Immature natural killer cell (primary cell): ENCODE data around the gene TPX2. TPM values are rescaled to one million over a fixed set of nuclear protein-coding genes. Genes with fewer than 3 reads are reported as not detected.

Experiments used
- DNase-seq, 3 donors: peaks; one replicate each; pipeline ENCODE4 v3.0.0; 2022; ENCODE audit warnings: mixed read lengths in 1 of 3
- H3K27ac Mint-ChIP-seq, 6 donors: one replicate each; pipeline ENCODE4 v1.8.0; 2020; ENCODE audit warnings: mixed read lengths in 6 of 6, mild to moderate bottlenecking in 5 of 6, inconsistent platforms in 4 of 6, moderate library complexity in 3 of 6
- H3K27me3 Mint-ChIP-seq, 3 donors: one replicate each; pipeline ENCODE4 v1.8.0; 2020 to 2021; ENCODE audit warnings: low read depth in 3 of 3, mild to moderate bottlenecking in 3 of 3, mixed read lengths in 3 of 3, moderate library complexity in 3 of 3, inconsistent platforms in 1 of 3
- H3K36me3 Mint-ChIP-seq, 3 donors: one replicate each; pipeline ENCODE4 v1.8.0; 2020; ENCODE audit warnings: mixed read lengths in 3 of 3, inconsistent platforms in 2 of 3, mild to moderate bottlenecking in 2 of 3
- H3K4me1 Mint-ChIP-seq, 2 donors: one replicate each; pipeline ENCODE4 v1.8.0; 2020; ENCODE audit warnings: inconsistent platforms in 2 of 2, mild to moderate bottlenecking in 2 of 2, mixed read lengths in 2 of 2, moderate library complexity in 1 of 2
- H3K4me3 Mint-ChIP-seq, 5 donors: one replicate each; pipeline ENCODE4 v1.8.0; 2020; ENCODE audit warnings: mild to moderate bottlenecking in 5 of 5, mixed read lengths in 5 of 5, inconsistent platforms in 3 of 5, moderate library complexity in 3 of 5
- H3K9me3 Mint-ChIP-seq, 6 donors: one replicate each; pipeline ENCODE4 v1.8.0; 2020; ENCODE audit warnings: mild to moderate bottlenecking in 6 of 6, mixed read lengths in 6 of 6, inconsistent platforms in 4 of 6, moderate library complexity in 3 of 6
- polyA plus RNA-seq, 3 donors: library from polyadenylated mRNA; unstranded; fragments of 300-500 nt; fragmentation: Illumina TruSeq; gene quantifications; one replicate each; pipeline ENCODE4 v1.2.3, GENCODE V29; 2021

The TPX2 gene
- polyA plus RNA-seq, 3 donors from 2014 or later, result 1.2 to 3.0 (median 1.8) TPM

DNA sequence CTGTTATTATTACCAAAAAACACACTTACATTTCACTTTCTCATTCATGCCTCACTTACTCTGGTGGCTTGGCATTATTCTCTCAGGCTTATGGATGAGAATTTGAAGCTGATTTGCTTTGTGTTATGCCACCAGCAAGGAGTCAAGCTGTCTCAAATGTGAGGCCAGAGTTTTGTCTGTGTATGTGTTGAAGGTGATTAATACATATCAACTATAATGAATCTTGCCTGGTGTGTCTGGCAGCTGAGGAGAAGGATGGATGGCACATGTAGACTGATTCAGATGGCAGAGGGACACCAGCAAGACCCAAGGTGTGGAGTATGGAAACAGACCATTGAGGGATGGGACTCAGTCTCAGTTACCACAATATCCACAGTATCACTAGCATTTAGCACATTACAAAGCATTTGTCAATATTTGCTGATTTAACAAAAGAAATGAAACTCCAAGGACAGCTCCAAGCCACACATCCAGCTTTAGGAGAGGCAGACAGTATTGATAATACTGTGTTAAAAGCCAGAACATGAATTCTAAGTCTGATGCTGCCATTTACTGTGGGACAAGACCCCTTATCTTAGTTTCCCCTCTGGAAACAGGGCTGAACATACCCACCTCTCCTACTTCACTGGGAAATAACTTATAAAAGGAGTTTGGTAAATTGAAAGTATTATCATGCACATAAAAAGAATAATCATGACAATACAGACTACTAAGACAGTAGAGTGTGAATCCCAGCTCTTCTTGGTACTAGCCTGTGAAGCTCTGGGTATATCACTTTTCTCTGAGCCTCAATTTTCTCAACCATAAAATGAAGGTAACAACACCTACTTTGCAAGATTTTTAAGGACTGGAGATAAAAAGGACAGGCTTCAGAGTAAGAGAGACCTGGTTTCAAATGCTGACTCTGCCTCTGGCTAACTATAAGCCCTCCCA, 27.6 kb upstream of the TPX2 start:
- Mint-ChIP-seq H3K9me3 (no peaks in the 10 kb centered on the region), H3K4me3 (peak overlapping the region; percentile 4 to 68 (median 48)), H3K27ac (peak overlapping the region; percentile 83 to 95 (median 91)), H3K4me1 (peaks cover 93 to 99% of the 10 kb centered on the region in 2 donors), H3K27me3 (peaks cover 0 to 2% (median 0%) of the 10 kb centered on the region in 3 donors), H3K36me3 (peaks cover 23 to 30% (median 26%) of the 10 kb centered on the region in 3 donors)
- no peak for DNase-seq

GRCh38 chr20:31712112-31712553, 27.0 kb upstream of the TPX2 start:
- Mint-ChIP-seq H3K36me3 (peaks cover 17 to 34% (median 24%) of the 10 kb centered on the region in 3 donors), H3K27ac (peak overlapping the region; percentile 83 to 95 (median 91)), H3K4me1 (peaks cover 93 to 99% of the 10 kb centered on the region in 2 donors), H3K9me3 (no peaks in the 10 kb centered on the region), H3K4me3 (peak overlapping the region in 4 of 5 donors; percentile 7 to 53 (median 20)), H3K27me3 (peaks cover 0 to 2% (median 0%) of the 10 kb centered on the region in 3 donors)
- no peak for DNase-seq

DNA sequence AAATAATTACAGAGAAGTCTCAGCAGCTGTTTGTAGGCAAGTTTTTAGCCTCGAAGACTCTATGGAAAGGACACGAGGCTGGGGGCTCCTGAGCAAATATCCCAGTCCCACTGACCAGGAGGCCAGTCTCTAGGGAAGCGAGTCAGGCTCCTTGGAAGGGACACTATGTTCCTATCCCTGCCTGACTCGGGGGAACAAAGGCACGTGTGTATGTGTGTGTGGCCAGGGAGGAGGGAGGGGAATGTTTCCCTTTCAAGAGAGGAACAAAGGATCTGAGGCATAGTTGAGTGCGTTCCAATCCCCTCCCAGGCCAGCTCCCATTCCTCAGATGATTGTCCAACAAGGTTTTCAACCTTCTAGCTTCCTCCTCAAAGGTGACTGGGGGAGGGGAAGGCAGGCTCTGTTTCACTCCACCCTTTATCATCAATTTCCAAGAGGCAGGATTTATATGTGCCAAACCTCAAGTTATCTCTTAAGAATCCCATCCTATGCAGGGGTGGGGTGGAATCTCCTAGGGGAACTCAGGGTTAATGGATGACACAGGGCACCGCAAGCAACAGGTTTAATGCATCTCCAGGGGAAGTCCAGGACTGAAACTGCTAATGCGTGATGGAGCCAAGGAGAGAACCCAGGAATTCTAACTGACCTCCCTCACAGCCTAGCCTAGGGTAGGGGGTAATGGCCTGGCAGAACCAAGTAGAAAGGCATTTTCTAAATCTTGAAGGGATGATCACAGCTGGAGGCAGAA, 26.4 kb upstream of the TPX2 start:
- H3K27me3 Mint-ChIP-seq, result peaks cover 0 to 2% (median 0%) of the 10 kb centered on the region in 3 donors
- H3K4me1 Mint-ChIP-seq, result peaks cover 94 to 99% of the 10 kb centered on the region in 2 donors
- peak overlapping the region; percentile 63 to 95 (median 90) for H3K27ac Mint-ChIP-seq
- H3K9me3 Mint-ChIP-seq, result no peaks in the 10 kb centered on the region
- peak overlapping the region; percentile 8 to 70 (median 50) for H3K4me3 Mint-ChIP-seq
- no peak for DNase-seq
- peaks cover 17 to 36% (median 25%) of the 10 kb centered on the region in 3 donors for H3K36me3 Mint-ChIP-seq

DNA sequence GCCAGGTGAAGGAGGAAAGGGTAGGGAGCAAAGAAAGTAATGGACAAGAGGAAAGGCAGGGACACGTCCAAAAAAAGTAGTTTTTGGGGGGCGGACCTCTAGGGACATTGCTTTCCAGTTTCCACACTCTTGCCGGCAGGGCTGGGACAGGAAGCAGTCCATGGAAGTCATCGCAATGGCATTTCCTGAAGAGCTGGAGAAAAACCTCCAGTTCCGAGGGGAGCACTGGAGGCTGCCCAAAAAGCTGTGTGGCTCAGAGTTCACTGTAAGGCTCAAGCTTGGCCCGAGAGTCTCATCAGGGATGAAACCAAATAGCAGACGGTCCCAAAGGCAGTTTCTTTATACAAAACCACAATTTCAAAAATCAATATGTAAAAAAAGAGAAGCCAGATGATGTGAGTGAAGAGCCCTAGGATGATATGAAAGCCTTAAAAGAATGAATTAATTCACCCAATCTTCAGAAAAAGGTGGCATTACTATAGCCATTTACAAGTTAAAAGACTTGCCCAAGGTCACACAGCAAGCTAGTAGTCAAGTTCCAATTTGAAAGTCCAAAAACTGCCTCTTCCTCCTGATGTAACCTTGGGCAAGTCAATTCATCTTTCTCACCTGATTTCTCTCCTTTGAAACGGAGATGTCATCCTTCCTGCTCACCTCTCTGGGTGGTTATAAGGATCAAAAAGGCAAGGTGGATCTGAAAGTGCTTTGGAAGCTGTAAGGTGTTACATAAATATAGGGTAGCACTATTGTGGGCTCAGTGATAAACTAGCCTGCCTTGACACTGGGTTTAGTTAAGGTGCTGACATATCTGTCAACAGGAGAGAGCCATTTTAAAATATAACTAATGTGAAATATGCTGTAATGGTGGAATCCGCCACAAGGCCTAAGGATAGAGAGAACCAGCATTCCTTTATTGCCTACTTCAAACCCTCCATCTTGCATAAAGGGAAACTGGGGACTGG, 25.5 kb upstream of the TPX2 start:
- H3K36me3 Mint-ChIP-seq, result peaks cover 17 to 37% (median 28%) of the 10 kb centered on the region in 3 donors

GRCh38 chr20:31715766-31716165, 23.3 kb upstream of the TPX2 start:
- no peaks in the 10 kb centered on the region for H3K9me3 Mint-ChIP-seq
- peaks cover 97 to 100% of the 10 kb centered on the region in 2 donors for H3K4me1 Mint-ChIP-seq
- H3K27ac Mint-ChIP-seq, result peak overlapping the region; percentile 73 to 95 (median 90)
- H3K27me3 Mint-ChIP-seq, result peaks cover 0 to 2% (median 0%) of the 10 kb centered on the region in 3 donors
- H3K36me3 Mint-ChIP-seq, result peaks cover 21 to 34% (median 32%) of the 10 kb centered on the region in 3 donors
- no peak for DNase-seq
- H3K4me3 Mint-ChIP-seq, result peak overlapping the region; percentile 80 to 85 (median 84)

More for the DNA sequence above, 25.5 kb upstream of the TPX2 start:
- Mint-ChIP-seq H3K27me3 (peaks cover 0 to 2% (median 0%) of the 10 kb centered on the region in 3 donors), H3K4me3 (peak overlapping the region; percentile 4 to 70 (median 50)), H3K4me1 (peaks cover 93 to 99% of the 10 kb centered on the region in 2 donors), H3K27ac (peak overlapping the region; percentile 63 to 95 (median 90)), H3K9me3 (no peaks in the 10 kb centered on the region)
- no peak for DNase-seq

GRCh38 chr20:31716351-31716750, 22.7 kb upstream of the TPX2 start:
- no peak for DNase-seq
- H3K4me1 Mint-ChIP-seq, result peaks cover 97 to 100% of the 10 kb centered on the region in 2 donors
- peaks cover 21 to 38% (median 37%) of the 10 kb centered on the region in 3 donors for H3K36me3 Mint-ChIP-seq
- peak overlapping the region; percentile 86 to 95 (median 90) for H3K27ac Mint-ChIP-seq
- H3K4me3 Mint-ChIP-seq, result peak overlapping the region; percentile 80 to 85 (median 84)
- H3K27me3 Mint-ChIP-seq, result peaks cover 0 to 2% (median 0%) of the 10 kb centered on the region in 3 donors
- H3K9me3 Mint-ChIP-seq, result no peaks in the 10 kb centered on the region

DNA sequence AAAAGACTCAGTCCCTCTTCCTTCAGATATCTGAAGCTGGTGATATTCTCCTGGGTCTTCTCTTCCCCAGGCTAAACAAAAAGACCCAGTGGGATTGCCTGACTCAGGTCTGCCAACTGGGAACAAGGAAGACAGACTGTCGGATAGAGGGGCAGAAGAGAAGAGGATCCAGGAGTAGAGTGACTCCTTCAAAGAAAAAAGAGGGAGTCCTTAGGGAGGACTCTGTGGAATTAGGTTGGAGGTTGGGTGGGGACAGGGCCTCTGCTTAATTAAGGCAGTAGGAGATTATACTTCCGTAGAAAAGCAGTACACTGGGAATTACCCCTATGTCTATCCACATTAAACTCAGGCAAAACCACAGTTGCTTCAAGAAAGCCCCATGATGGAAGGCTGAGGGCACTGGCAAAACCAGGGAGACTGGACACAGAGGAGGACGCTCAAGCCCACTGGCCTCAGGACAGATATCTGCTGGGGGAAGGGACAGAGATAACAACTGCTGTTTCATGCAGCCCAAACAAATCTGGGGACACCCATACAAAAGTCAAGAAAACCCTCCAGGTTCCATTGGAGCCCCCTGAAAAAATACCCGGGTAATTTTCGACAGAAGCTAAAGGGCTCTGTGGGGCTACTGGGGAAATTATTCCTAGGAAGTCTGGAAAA, 22.1 kb upstream of the TPX2 start:
- Mint-ChIP-seq H3K4me1 (peaks cover 97 to 100% of the 10 kb centered on the region in 2 donors), H3K27me3 (peaks cover 0 to 2% (median under 1%) of the 10 kb centered on the region in 3 donors), H3K4me3 (peak overlapping the region; percentile 80 to 85 (median 84)), H3K9me3 (no peaks in the 10 kb centered on the region), H3K36me3 (peaks cover 21 to 39% (median 38%) of the 10 kb centered on the region in 3 donors), H3K27ac (peak overlapping the region; percentile 86 to 95 (median 90))
- DNase-seq, result no peak

- peaks cover 2 to 4% (median 4%) of the 10 kb centered on the region in 3 donors for H3K27me3 Mint-ChIP-seq
- peaks cover 21 to 39% (median 37%) of the 10 kb centered on the region in 3 donors for H3K36me3 Mint-ChIP-seq
- H3K9me3 Mint-ChIP-seq, result no peaks in the 10 kb centered on the region
- peaks cover 96 to 98% of the 10 kb centered on the region in 2 donors for H3K4me1 Mint-ChIP-seq
- peak overlapping the region; percentile 80 to 85 (median 84) for H3K4me3 Mint-ChIP-seq
- peak overlapping the region; percentile 86 to 95 (median 90) for H3K27ac Mint-ChIP-seq
- DNase-seq, result peak; percentile 23 to 55 (median 52)
Measured at GRCh38 chr20:31717478-31718201, 21.4 kb upstream of the TPX2 start.

- no peak for DNase-seq
- H3K4me3 Mint-ChIP-seq, result peak overlapping the region; percentile 97 to 98 (median 97)
- peaks cover 17 to 35% (median 25%) of the 10 kb centered on the region in 3 donors for H3K36me3 Mint-ChIP-seq
- H3K4me1 Mint-ChIP-seq, result peaks cover 86 to 89% of the 10 kb centered on the region in 2 donors
- H3K27me3 Mint-ChIP-seq, result peaks cover 8 to 11% (median 9%) of the 10 kb centered on the region in 3 donors
- H3K27ac Mint-ChIP-seq, result peak overlapping the region; percentile 91 to 99 (median 97)
- H3K9me3 Mint-ChIP-seq, result no peaks in the 10 kb centered on the region
Measured at GRCh38 chr20:31718952-31719643, 20.0 kb upstream of the TPX2 start.

GRCh38 chr20:31719644-31720485, 19.2 kb upstream of the TPX2 start:
- peaks cover 82 to 83% of the 10 kb centered on the region in 2 donors for H3K4me1 Mint-ChIP-seq
- H3K27ac Mint-ChIP-seq, result peak overlapping the region; percentile 91 to 99 (median 97)
- H3K9me3 Mint-ChIP-seq, result no peaks in the 10 kb centered on the region
- H3K4me3 Mint-ChIP-seq, result peak overlapping the region; percentile 97 to 98 (median 97)
- DNase-seq, result no peak
- H3K36me3 Mint-ChIP-seq, result peaks cover 13 to 30% (median 20%) of the 10 kb centered on the region in 3 donors
- peaks cover 9 to 11% (median 9%) of the 10 kb centered on the region in 3 donors for H3K27me3 Mint-ChIP-seq
